ENCODE data around the gene APH1A.
"Not testable (repeated sequence)": the region's sequence is repeated elsewhere in the genome, so short reads cannot be mapped to it uniquely, and the experiment has no call there.

Gene APH1A

DNA sequence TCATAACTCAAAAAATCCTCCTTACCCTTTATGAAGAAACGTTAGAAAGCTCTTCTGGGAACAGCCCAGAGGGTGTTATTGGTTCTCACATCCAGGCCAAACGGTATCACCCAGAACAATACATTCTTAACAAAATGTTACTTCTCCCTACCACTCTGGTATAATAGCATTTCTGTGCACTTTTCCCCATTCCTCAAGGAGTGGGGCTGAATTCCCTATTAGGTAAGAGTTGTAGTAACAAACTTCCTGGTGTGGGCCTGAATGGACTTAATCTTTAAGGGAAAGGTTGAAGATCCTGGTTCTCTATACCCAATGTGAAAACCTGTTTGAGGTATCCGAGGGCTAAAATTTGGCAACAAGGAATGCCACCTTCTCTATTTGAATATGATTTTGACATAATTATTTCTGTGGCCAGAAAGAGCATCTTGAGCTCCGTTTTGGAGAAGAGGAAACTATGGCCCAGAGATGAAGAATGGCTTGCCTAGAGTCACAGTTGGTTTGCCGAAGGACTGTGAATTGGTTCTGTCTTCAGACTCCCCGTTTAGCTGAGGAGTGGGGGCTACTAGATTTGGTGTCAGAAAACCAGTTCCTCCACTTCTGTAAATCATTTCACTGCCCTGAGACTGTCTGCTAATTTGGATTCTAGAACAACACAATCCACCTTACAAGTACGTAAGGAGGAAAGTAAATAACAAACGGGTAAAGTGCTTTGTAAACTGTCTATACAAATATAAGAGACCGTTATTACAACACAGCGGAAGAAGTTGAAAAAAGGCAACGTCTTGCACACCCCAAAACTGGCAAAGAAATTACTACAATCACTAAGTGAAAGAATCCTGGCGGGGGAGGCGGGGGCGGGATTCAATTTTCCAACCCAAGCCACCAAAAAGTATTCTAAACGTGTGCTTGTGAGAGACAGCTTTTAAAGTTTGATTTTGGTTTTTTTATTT is 35.2 kb downstream of the APH1A start:
- no peak for DNase-seq

DNA sequence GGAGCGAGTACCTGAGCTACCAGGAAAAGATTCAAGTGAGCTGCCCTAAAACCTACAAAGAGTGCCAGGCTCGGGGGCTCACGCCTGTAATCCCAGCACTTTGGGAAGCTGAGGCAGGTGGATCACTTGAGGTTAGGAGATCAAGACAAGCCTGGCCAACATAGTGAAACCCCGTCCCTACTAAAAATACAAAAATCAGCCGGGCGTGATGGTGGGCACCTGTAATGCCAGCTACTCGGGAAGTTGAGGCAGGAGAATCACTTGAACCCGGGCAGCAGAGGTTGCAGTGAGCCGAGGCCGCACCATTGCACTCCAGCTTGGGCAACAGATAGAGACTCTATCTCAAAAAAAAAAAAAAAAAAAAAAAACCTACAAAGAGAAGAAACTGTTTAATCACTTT is 35.9 kb downstream of the APH1A start:
- DNase-seq = not testable (repeated sequence)

DNA sequence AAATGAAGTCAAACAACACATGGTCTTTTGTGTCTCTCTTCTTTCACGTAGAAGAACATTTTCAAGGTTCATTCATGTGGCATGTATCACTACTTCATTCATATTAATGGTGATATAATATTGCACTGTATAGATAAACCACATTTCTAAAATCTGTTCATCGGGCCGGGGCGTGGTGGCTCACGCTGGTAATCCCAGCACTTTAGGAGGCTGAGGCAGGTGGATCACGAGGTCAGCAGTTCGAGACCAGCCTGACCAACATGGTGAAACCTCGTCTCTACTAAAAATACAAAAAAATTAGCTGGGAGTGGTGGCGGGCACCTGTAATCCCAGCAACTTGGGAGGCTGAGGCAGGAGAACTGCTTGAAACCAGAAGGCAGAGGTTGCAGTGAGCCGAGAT is 40.6 kb downstream of the APH1A start:
- DNase-seq = not testable (repeated sequence)

DNA sequence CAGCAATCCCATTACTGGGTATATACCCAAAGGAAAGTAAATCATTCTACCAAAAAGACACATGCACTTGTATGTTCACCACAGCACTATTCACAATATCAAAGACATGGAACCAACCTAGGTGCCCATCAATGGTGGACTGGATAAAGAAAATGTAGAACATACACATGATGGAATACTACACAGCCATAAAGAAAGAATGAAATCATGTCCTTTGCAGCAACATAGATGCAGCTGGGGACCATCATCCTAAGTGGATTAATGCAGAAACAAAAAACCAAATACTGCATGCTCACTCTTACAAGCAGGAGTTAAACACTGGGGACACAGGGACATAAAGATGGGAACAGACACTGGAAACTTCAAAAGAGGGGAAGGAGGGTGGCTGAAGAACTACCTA is 41.6 kb downstream of the APH1A start:
- DNase-seq = no peak

DNA sequence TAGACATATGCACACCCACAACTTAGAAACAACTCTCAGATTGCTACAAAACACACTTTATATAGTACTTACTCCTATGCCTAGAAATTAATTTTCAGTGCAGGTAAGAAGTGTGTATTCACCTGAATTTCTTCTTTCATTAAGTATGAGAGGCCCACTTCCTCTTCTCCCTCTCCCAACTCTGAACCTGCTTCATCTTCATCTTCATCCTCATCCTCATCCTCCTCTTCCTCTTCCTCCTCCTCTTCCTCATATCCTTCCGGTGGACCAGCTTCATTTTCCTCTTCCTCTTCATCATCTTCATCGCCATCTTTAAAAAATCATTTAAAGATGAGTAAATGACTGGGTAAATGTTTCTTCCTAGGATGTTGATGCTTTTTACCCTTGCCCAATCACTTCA is 42.3 kb downstream of the APH1A start:
- no peak for DNase-seq

DNA sequence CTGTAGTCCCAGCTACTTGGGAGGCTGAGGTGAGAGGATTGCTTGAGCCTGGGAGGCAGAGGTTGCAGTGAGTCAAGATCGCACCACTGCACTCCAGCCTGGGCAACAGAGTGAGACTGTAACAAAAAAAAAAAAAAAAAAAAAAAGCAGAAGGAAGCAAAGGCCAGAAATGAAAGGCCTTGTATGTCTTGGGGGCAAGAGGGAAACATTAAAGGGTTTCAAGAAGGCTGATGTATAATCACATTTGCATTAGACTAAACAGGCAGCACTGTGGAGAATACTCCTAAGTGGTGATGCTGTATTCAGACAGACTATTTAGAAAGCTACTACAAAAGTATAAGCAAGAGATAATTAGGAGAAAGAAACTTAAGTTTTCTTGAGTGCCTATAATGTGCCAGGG is 43.3 kb downstream of the APH1A start:
- DNase-seq = no peak

DNA sequence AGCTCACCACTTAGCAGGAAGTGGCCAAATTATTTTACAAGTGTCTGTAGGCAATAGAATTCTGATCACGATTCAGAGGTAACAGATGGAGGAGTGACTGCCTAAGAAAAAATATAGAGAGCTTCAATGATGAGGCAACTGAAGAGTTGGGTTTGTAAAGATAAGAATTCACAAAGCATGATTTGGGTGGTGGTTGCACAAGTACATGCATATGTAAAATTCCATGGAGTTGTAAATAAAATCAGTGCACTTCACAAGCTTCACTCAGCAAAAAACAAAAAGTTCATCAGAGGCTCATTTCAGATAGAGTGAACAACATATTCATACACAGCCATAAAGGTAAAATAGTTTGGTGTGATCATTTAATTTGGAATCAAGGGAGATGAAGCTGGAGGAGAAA is 43.8 kb downstream of the APH1A start:
- no peak for DNase-seq

DNA sequence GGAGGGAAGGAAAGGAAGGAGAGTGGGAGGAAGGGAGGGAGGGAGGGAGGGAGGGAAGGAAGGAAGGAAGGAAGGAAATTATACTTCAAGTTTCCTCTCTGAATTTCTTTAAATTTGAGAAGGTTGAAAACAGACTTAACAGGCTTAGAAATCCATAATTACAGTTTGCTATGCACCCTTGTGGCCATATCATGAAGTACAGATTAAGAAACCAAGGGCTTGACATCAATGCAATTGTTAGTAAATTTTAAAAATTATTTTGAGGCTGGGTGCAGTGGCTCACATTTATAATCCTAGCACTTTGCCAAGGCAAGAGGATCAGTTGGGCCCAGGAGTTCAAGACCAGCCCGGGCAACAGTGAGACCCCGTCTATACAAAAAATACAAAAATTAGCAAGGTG is 47.3 kb downstream of the APH1A start:
- peak; percentile 47 for DNase-seq

DNA sequence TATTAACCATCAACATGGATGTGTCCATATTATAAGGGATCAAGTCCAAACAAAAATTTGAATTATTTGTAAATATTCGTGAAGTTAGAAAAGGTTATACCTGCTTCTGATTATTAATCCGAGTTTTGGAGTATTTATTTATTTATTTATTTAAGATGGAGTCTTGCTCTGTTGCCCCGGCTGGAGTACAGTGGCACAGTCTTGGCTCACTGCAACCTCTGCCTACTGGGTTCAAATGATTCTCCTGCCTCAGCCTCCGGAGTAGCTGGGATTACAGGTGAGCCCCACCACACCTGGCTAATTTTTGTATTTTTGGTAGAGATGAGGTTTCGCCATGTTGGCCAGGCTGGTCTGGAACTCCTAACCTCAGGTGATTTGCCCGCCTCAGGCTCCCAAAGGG is 53.0 kb downstream of the APH1A start:
- DNase-seq = not testable (repeated sequence)
